Measurements from ENCODE around the gene PRDM11.

PRDM11 gene

GRCh38 chr11:45212566-45213315 is 66.3 kb downstream of the PRDM11 start:
- no peak for DNase-seq (ENCODE audit: low read depth)

GRCh38 chr11:45213316-45213665 is 66.9 kb downstream of the PRDM11 start:
- no peak for DNase-seq (ENCODE audit: low read depth)

DNA sequence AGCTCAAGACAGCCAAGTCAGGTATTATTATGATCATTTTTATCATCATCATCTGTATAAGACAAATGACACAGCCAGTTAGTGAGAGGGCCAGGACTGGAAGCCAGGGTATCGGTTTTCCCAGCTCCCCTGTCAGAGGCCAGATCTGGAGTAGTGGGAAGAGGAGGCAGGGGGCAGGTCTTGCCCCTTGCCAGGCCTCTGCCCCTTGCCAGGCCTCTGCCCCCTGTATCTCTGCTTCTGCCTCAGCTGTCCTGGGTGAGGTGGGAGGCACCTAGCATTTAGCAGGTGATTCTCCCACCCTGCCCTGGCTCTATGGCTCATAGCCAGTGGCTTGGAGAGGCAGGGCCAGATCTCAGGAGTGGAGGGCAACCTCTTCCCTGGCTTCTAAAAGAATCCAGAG is 67.3 kb downstream of the PRDM11 start:
- DNase-seq (ENCODE audit: low read depth), result no peak

GRCh38 chr11:45215098-45215865 is 68.8 kb downstream of the PRDM11 start:
- no peak for DNase-seq (ENCODE audit: low read depth)

- DNase-seq (ENCODE audit: low read depth), result no peak
Measured at GRCh38 chr11:45216031-45216430, 69.6 kb downstream of the PRDM11 start.

GRCh38 chr11:45216901-45217300 is 70.5 kb downstream of the PRDM11 start:
- no peak for DNase-seq (ENCODE audit: low read depth)

DNA sequence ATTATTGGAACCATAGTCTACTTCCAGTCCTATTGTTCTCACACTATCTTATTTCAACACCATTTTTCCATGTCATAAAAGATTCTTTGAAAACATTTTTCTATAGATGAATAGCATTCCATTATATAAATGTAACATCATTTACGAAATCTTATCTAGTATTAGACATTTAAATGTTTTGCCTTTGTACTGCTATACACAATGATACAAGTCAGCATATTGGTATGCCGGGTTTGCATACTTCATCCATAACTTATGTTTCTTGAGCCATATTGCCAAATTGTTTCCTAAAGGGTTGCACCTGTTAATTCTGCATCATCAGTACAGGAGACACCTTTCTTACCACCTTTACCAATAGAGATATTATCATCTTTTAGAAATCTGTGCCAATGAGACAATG is 71.6 kb downstream of the PRDM11 start:
- no peak for DNase-seq (ENCODE audit: low read depth)

GRCh38 chr11:45218705-45219104 is 72.3 kb downstream of the PRDM11 start:
- DNase-seq (ENCODE audit: low read depth), result no peak

DNA sequence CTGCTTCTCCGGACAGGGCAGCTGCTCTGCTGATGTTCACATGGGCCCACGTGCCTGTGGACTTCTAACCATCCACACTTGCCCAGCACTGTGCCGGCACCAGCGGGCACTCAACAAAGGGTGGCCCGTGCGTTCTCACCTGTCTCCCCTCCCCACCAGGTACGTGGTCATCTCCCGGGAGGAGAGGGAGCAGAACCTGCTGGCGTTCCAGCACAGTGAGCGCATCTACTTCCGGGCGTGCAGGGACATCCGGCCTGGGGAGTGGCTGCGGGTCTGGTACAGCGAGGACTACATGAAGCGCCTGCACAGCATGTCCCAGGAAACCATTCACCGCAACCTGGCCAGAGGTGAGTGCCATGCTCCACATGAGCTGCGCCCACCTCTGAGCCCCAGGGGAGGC is 73.0 kb downstream of the PRDM11 start:
- no peak for DNase-seq (ENCODE audit: low read depth)

GRCh38 chr11:45223496-45223895 is 77.1 kb downstream of the PRDM11 start:
- DNase-seq (ENCODE audit: low read depth), result no peak

DNA sequence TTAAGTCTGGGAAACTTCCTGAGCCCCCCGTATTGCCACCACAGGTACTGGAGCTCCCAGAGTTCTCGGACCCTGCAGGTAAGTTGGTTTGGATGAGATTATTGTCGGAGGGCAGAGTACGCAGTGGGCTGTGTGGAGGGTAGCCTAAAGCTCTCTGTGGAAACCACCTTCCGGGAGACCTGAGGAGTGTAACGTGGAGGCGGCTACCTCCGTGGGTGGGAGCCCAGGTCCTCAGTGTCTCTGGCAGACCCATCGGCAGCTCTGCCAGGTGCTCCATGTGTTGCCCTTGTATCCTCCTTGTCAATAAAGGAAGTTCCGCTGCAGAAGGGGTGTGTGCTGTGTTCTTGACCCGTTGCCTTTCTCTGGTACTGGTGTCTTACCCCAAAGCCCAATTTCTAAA is 78.3 kb downstream of the PRDM11 start:
- no peak for DNase-seq (ENCODE audit: low read depth)

DNA sequence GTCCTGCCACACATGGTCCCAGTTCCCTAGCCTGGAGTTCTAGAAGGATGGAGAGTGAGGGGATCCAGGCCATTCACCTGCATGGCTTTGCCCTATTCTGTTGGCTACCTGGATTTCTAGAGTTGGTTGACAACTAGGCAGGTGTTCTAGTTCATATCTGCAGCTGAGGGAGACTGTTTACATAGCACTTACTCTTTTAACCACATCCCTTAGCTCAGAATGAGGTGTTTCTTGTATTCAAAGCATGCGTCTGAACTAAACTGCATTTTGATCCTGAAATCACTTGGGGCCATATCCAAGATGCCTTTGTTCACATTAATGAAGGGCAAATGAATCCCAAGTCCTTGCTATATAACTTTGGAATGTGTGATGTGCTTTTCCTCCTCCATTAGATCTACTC is 78.8 kb downstream of the PRDM11 start:
- no peak for DNase-seq (ENCODE audit: low read depth)

- DNase-seq (ENCODE audit: low read depth), result no peak
Measured at GRCh38 chr11:45225961-45226871, 79.8 kb downstream of the PRDM11 start.

DNA sequence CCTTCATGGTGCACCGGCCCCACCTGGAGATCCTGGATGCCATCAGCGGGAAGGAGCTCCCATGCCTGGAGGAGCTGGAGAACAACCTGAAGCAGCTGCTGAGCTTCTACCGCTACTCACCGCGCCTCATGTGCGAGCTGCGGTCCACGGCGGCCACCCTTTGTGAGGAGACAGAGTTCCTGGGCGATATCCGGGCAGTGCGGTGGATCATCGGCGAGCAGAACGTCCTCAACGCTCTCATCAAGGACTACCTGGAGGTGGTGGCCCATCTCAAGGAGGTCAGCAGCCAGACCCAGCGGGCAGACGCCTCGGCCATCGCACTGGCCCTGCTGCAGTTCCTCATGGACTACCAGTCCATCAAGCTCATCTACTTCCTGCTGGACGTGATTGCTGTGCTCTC is 80.5 kb downstream of the PRDM11 start:
- no peak for DNase-seq (ENCODE audit: low read depth)

DNA sequence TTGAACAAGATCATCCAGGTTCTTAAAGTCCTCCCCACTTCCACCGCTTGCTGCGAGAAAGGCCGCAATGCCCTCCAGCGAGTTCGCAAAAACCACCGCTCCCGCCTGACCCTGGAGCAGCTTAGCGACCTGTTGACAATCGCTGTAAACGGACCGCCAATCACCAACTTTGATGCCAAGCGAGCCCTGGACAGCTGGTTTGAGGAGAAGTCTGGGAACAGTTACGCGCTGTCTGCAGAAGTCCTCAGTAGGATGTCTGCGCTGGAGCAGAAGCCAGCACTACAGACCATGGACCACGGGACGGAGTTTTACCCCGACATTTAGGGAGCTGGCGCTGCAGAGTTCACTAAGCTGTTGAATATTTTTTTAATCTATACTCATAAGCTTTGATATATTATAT is 81.4 kb downstream of the PRDM11 start:
- no peak for DNase-seq (ENCODE audit: low read depth)

DNA sequence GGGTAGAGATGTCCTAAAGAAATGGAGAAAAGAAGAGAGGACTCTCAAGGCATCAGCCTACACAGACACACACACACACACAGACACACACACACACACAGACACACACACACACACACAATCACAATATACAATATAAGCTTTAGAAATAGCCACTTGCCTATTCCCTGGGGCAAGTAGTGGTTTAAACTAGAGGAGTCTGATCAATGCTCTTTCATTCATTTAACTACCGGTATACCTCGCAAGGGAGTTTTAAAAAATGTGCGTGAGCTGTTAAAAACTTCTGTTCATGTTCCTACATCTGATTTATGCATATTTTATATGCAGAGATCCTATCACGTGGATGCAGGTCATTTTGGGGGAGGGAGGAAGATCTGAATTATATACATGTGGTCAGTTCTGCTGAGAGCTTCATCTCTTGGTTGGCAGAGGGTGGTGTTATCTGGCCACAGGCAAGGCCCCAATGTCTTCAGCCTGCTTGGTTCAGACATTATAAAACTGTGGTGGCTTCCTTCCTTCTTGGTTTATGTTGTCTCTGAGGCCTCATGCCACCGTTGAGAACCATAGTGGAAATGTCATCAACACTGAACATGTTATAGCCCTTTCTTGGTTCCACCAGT is 83.1 kb downstream of the PRDM11 start:
- no peak for DNase-seq (ENCODE audit: low read depth)

- no peak for DNase-seq (ENCODE audit: low read depth)
Measured at GRCh38 chr11:45232341-45233080, 86.1 kb downstream of the PRDM11 start.

GRCh38 chr11:45233121-45233803 is 86.8 kb downstream of the PRDM11 start:
- DNase-seq (ENCODE audit: low read depth), result peak; percentile 59

DNA sequence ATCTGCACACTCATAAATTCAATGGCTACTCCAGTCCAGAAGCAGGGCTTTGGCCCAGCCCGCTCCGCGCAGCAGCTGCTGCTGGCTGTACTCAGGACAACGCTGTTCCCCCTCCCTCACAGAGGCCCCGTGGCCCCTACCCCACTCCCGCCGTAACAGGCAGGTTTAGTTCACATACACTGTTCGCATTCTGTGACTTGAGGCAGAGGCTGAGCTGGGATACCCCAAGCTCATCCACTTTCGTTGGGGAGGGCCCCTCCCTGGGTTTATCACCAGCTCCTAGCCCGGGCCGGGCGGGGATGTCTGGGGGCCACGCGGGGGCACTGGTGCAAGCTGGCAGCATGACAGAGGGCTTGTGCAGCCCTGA is 87.3 kb downstream of the PRDM11 start:
- DNase-seq (ENCODE audit: low read depth), result no peak

- no peak for DNase-seq (ENCODE audit: low read depth)
Measured at GRCh38 chr11:45234306-45235006, 88.0 kb downstream of the PRDM11 start.
